GM18858 (cell line): ENCODE data around the gene KRTAP9-2.
"Not testable (repeated sequence)": the region's sequence is repeated elsewhere in the genome, so short reads cannot be mapped to it uniquely, and the experiment has no call there.

Experiments used
- ATAC-seq: cut with Tn5 transposase; IDR thresholded peaks from one replicate; pipeline ENCODE4 v1.9.1; 2021; ENCODE audit not compliant: unreplicated experiment

Gene KRTAP9-2

GRCh38 chr17:41232399-41233105 is 6.1 kb downstream of the KRTAP9-2 start, which contains the start of gene KRTAP9-3:
TSS of gene KRTAP9-3 (plus strand) at chr17:41232449. CDS start at chr17:41232502, 53 bp downstream.
- not testable (repeated sequence) for ATAC-seq

DNA sequence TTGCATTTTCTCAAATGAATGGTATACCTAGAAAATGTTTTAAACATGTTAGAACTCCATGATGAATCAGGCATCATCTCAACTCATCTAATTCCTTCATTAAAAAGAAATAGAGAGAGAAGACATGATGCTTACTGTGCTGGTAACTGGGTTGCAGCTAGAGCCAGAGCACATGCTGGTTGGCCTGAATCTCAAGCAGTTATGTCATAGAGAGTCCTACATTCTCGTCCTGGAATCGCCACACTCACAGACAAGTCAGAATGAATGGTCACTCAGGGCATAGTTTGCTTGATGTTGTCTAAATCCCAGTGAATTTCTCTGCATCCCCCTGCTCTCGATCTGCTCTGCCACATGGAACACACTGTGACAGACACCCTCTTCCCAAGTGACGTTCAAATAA is 10.7 kb downstream of the KRTAP9-2 start:
- ATAC-seq = not testable (repeated sequence)

DNA sequence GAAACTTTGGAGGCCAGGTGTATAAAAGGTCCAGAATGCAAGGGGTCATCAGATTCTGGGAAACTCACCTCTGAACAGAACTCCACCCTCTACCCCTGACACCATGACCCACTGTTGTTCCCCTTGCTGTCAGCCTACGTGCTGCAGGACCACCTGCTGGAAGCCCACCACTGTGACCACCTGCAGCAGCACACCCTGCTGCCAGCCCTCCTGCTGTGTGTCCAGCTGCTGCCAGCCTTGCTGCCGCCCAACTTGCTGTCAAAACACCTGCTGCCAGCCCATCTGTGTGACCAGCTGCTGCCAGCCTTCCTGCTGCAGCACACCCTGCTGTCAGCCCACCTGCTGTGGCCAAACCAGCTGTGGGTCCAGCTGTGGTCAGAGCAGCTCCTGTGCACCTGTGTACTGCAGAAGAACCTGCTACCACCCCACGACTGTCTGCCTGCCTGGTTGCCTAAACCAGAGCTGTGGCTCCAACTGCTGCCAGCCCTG is 11.5 kb downstream of the KRTAP9-2 start, which contains the start of gene KRTAP9-8:
Gene KRTAP9-8, plus strand, starts transcription at position 51 of the 489 bp plus-strand sequence. Its CDS starts 53 bp downstream, at position 104.
- ATAC-seq = not testable (repeated sequence)

GRCh38 chr17:41246995-41247787 is 20.7 kb downstream of the KRTAP9-2 start:
- not testable (repeated sequence) for ATAC-seq

- ATAC-seq = not testable (repeated sequence)
Observed at GRCh38 chr17:41249637-41250240, 23.3 kb downstream of the KRTAP9-2 start, which contains the start of gene KRTAP9-4. TSS of gene KRTAP9-4 (plus strand) at chr17:41249687. CDS start at chr17:41249721, 34 bp downstream.

DNA sequence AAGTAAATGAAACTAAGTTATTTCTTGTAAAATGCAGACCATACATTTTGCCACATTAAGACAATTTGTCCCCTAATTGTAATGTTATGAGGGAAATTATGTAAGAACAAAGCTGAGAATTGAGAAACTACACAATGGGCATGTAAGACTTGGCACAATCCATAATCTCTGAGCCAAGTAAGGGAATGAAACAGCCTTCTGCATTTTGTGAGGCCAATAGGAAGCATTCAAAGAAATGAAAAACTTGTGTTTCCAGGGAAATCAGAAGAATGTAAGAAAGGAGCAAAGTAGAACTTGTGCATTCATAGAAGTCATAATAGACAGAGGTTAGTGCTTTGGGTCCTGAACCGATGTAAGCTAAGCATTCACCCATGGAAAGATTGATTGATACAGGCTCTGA is 24.8 kb downstream of the KRTAP9-2 start:
- no peak for ATAC-seq

- no peak for ATAC-seq
Observed at GRCh38 chr17:41254861-41255260, 28.4 kb downstream of the KRTAP9-2 start.

- not testable (repeated sequence) for ATAC-seq
Observed at GRCh38 chr17:41255381-41256290, 29.2 kb downstream of the KRTAP9-2 start, which contains the start of gene KRTAP9-9. TSS of gene KRTAP9-9 (plus strand) at chr17:41255384.

DNA sequence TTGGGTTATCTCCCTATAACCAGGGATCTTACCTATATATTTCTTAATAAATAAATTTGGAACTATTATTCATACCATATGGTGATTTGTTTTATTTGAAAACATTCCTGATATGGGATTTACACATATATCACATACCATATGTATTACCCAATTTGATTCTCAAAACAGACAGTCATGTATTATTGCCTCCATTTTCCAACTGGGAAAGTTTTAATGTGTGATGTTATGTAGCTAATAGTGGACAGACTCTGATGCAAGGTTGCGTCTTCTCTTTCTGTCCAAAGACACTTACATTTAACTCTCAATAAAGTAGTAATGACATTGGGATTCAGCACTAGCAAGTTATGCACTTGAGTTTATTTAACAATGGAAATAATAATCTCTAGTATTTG is 29.8 kb downstream of the KRTAP9-2 start:
- ATAC-seq = no peak

- no peak for ATAC-seq
Observed at GRCh38 chr17:41258406-41258805, 32.0 kb downstream of the KRTAP9-2 start.

- no peak for ATAC-seq
Observed at GRCh38 chr17:41263212-41263611, 36.8 kb downstream of the KRTAP9-2 start.

GRCh38 chr17:41264599-41264998 is 38.2 kb downstream of the KRTAP9-2 start:
- ATAC-seq = no peak

DNA sequence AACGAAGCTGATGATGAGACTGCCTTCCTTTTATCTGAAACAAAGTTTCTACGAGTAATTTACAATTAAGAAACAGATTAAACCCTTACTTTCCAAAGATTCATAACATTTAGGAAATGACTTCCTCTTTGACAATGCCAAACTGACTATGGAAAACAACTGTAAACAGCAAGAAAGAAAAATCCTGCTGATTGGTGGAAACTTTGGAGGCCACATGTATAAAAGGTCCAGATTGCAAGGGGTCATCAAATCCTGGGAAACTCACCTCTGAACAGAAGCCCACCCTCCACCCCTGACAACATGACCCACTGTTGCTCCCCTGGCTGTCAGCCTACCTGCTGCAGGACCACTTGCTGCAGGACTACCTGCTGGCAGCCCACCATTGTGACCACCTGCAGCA is 38.6 kb downstream of the KRTAP9-2 start, which contains the start of gene KRTAP9-6:
Gene KRTAP9-6, plus strand, starts transcription at position 301 of the 400 bp plus-strand sequence. Its CDS starts 0 bp downstream, at position 301.
- ATAC-seq = no peak

GRCh38 chr17:41267711-41268110 is 41.3 kb downstream of the KRTAP9-2 start:
- ATAC-seq = no peak

DNA sequence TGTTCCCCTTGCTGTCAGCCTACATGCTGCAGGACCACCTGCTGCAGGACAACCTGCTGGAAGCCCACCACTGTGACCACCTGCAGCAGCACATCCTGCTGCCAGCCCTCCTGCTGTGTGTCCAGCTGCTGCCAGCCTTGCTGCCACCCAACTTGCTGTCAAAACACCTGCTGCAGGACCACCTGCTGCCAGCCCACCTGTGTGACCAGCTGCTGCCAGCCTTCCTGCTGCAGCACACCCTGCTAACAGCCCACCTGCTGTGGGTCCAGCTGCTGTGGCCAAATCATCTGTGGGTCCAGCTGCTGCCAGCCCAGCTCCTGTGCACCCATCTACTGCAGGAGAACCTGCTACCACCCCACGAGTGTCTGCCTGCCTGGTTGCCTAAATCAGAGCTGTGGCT is 44.9 kb downstream of the KRTAP9-2 start:
- ATAC-seq = not testable (repeated sequence)

GRCh38 chr17:41271858-41272257 is 45.4 kb downstream of the KRTAP9-2 start:
- ATAC-seq = no peak

- not testable (repeated sequence) for ATAC-seq
Observed at GRCh38 chr17:41275648-41276190, 49.3 kb downstream of the KRTAP9-2 start, which contains the start of gene KRTAP9-7. TSS of gene KRTAP9-7 (plus strand) at chr17:41275698. CDS start at chr17:41275698, 0 bp downstream.
